NCI-H748 treated with DMSO at 0.1 percent for 48 hours (cell line): ENCODE measurements around the gene CMTM2.
A peak's percentile ranks its signal among the peaks of the same experiment; 100 is the strongest.

Experiments
- DNase-seq: peaks from one replicate; lab custom pipeline; 2025; lab: John Stamatoyannopoulos, UW

CMTM2 gene

GRCh38 chr16:66578651-66579531 lies at the start of gene CMTM2:
CMTM2 (plus strand) TSS chr16:66579463; CDS start chr16:66579608, 145 bp downstream.
- DNase-seq, result no peak

- DNase-seq, result no peak
These were observed 49.8 kb upstream of the CMTM2 start for GRCh38 chr16:66529475-66529874.

GRCh38 chr16:66534376-66534799 lies 44.9 kb upstream of the CMTM2 start:
- no peak for DNase-seq

- DNase-seq, result no peak
These were observed 42.7 kb upstream of the CMTM2 start for GRCh38 chr16:66536525-66536924.

- no peak for DNase-seq
These were observed 42.0 kb upstream of the CMTM2 start for GRCh38 chr16:66537236-66537635.

GRCh38 chr16:66538910-66539309 lies 40.4 kb upstream of the CMTM2 start:
- DNase-seq, result no peak

- no peak for DNase-seq
These were observed 39.4 kb upstream of the CMTM2 start for GRCh38 chr16:66539623-66540469.

GRCh38 chr16:66541388-66542355 lies 37.6 kb upstream of the CMTM2 start:
- DNase-seq, result no peak

GRCh38 chr16:66542396-66542795 lies 36.9 kb upstream of the CMTM2 start:
- no peak for DNase-seq

GRCh38 chr16:66543541-66543940 lies 35.7 kb upstream of the CMTM2 start:
- DNase-seq, result no peak

GRCh38 chr16:66544016-66544757 lies 35.1 kb upstream of the CMTM2 start:
- no peak for DNase-seq

- no peak for DNase-seq
These were observed 31.9 kb upstream of the CMTM2 start for GRCh38 chr16:66547101-66547989.

GRCh38 chr16:66548068-66548467 lies 31.2 kb upstream of the CMTM2 start:
- no peak for DNase-seq

GRCh38 chr16:66548868-66549267 lies 30.4 kb upstream of the CMTM2 start:
- no peak for DNase-seq

GRCh38 chr16:66549284-66550131 lies 29.8 kb upstream of the CMTM2 start, which contains the start of gene TK2:
TK2 (minus strand) TSS chr16:66550122; CDS start chr16:66550061, 61 bp downstream.
- no peak for DNase-seq

GRCh38 chr16:66551348-66551759 lies 27.9 kb upstream of the CMTM2 start:
- DNase-seq, result no peak

GRCh38 chr16:66551788-66552285 lies 27.4 kb upstream of the CMTM2 start:
- DNase-seq, result no peak

- peak; percentile 73 for DNase-seq
These were observed 26.7 kb upstream of the CMTM2 start, which contains the start of gene CKLF for GRCh38 chr16:66552286-66553177. CKLF (plus strand) TSS chr16:66552576; CDS start chr16:66552716, 140 bp downstream.
